ENCODE results near the gene CACTIN.

CACTIN gene

GRCh38 chr19:3636506-3636905 lies 9.9 kb upstream of the CACTIN start:
- Histone ChIP-seq H3K4me1 (ENCODE audit: low read length) (no peaks in the 10 kb centered on the region), H3K4me3 (ENCODE audit: low read length) (no peak overlapping the region), H3K9me2 (replicated peaks; ENCODE audit: insufficient read depth, low read length) (no peaks in the 10 kb centered on the region), H4K20me1 (ENCODE audit: insufficient read depth, low read length) (no peaks in the 10 kb centered on the region), H2AFZ (ENCODE audit: low read length) (no peak overlapping the region), H3K27ac (ENCODE audit: low read length) (no peak overlapping the region), H3K36me3 (replicated peaks; ENCODE audit: insufficient read depth, low read length) (no peaks in the 10 kb centered on the region), H3K4me2 (ENCODE audit: low read depth, low read length) (no peak overlapping the region), H3K27me3 (replicated peaks; ENCODE audit: insufficient read depth, low read length) (no peaks in the 10 kb centered on the region), H3K9me3 (replicated peaks; ENCODE audit: insufficient read depth, low read length) (no peaks in the 10 kb centered on the region), H3K79me2 (ENCODE audit: low read length) (no peaks in the 10 kb centered on the region), H3K9ac (ENCODE audit: low read length) (no peak overlapping the region), H3F3A (ENCODE audit: insufficient read depth, low read length) (no peaks in the 10 kb centered on the region)
- DNase-seq, result no peak
- TF ChIP-seq EZH2phosphoT487 (IDR thresholded peaks at IDR 0.05; ENCODE audit: low read length) (no peak), CTCF (IDR thresholded peaks at IDR 0.05; ENCODE audit: low read length) (no peak), EZH2 (optimal IDR thresholded peaks at IDR 0.05; ENCODE audit: low read depth, low read length) (no peak)

GRCh38 chr19:3634496-3635045 lies 8.0 kb upstream of the CACTIN start:
- Histone ChIP-seq H3K36me3 (replicated peaks; ENCODE audit: insufficient read depth, low read length) (no peaks in the 10 kb centered on the region), H3K79me2 (ENCODE audit: low read length) (no peaks in the 10 kb centered on the region), H3K27me3 (replicated peaks; ENCODE audit: insufficient read depth, low read length) (no peaks in the 10 kb centered on the region), H3K9me2 (replicated peaks; ENCODE audit: insufficient read depth, low read length) (no peaks in the 10 kb centered on the region), H4K20me1 (ENCODE audit: insufficient read depth, low read length) (no peaks in the 10 kb centered on the region), H3K9me3 (replicated peaks; ENCODE audit: insufficient read depth, low read length) (no peaks in the 10 kb centered on the region), H3K4me1 (ENCODE audit: low read length) (no peaks in the 10 kb centered on the region), H2AFZ (ENCODE audit: low read length) (no peak overlapping the region), H3F3A (ENCODE audit: insufficient read depth, low read length) (no peaks in the 10 kb centered on the region), H3K4me2 (ENCODE audit: low read depth, low read length) (no peak overlapping the region), H3K27ac (ENCODE audit: low read length) (no peak overlapping the region), H3K4me3 (ENCODE audit: low read length) (no peak overlapping the region), H3K9ac (ENCODE audit: low read length) (no peak overlapping the region)
- TF ChIP-seq CTCF (IDR thresholded peaks at IDR 0.05; ENCODE audit: low read length), result no peak
- no peak for DNase-seq

- no peaks in the 10 kb centered on the region for H3K79me2 ChIP-seq (ENCODE audit: low read length)
- H3K4me1 ChIP-seq (ENCODE audit: low read length), result no peaks in the 10 kb centered on the region
- H4K20me1 ChIP-seq (ENCODE audit: insufficient read depth, low read length), result no peaks in the 10 kb centered on the region
- H3F3A ChIP-seq (ENCODE audit: insufficient read depth, low read length), result no peaks in the 10 kb centered on the region
- no peak overlapping the region for H3K4me2 ChIP-seq (ENCODE audit: low read depth, low read length)
- H3K36me3 ChIP-seq (replicated peaks; ENCODE audit: insufficient read depth, low read length), result no peaks in the 10 kb centered on the region
- no peak for DNase-seq
- no peak overlapping the region for H3K9ac ChIP-seq (ENCODE audit: low read length)
- no peak for TF ChIP-seq EZH2 (optimal IDR thresholded peaks at IDR 0.05; ENCODE audit: low read depth, low read length)
- TF ChIP-seq EZH2phosphoT487 (IDR thresholded peaks at IDR 0.05; ENCODE audit: low read length), result no peak
- no peak for TF ChIP-seq CTCF (IDR thresholded peaks at IDR 0.05; ENCODE audit: low read length)
- no peaks in the 10 kb centered on the region for H3K9me2 ChIP-seq (replicated peaks; ENCODE audit: insufficient read depth, low read length)
- H3K9me3 ChIP-seq (replicated peaks; ENCODE audit: insufficient read depth, low read length), result no peaks in the 10 kb centered on the region
- H3K4me3 ChIP-seq (ENCODE audit: low read length), result no peak overlapping the region
- H3K27me3 ChIP-seq (replicated peaks; ENCODE audit: insufficient read depth, low read length), result no peaks in the 10 kb centered on the region
- H2AFZ ChIP-seq (ENCODE audit: low read length), result no peak overlapping the region
- no peak overlapping the region for H3K27ac ChIP-seq (ENCODE audit: low read length)
Observed at GRCh38 chr19:3633559-3633988, 7.0 kb upstream of the CACTIN start.
